Measurements from ENCODE around the gene PAX5. TPM values are rescaled to one million over a fixed set of nuclear protein-coding genes. Genes with fewer than 3 reads are reported as not detected.

The PAX5 gene
- total RNA-seq, 1 donor from 2014 or later: not detected

- no peak for DNase-seq
Measured at GRCh38 chr9:37025071-37025822, 8.8 kb downstream of the PAX5 start.

- DNase-seq: no peak
Measured at GRCh38 chr9:37017546-37017945, 16.5 kb downstream of the PAX5 start.

GRCh38 chr9:37011530-37011929 is 22.5 kb downstream of the PAX5 start:
- DNase-seq: no peak

- DNase-seq: no peak
Measured at GRCh38 chr9:37010976-37011375, 23.1 kb downstream of the PAX5 start.

- DNase-seq: no peak
Measured at GRCh38 chr9:37010180-37010579, 23.9 kb downstream of the PAX5 start.

GRCh38 chr9:37007295-37007694 is 26.8 kb downstream of the PAX5 start:
- DNase-seq: no peak

- DNase-seq: no peak
Measured at GRCh38 chr9:37005517-37006140, 28.4 kb downstream of the PAX5 start.

- DNase-seq: no peak
Measured at GRCh38 chr9:37004424-37004935, 29.6 kb downstream of the PAX5 start.

- DNase-seq: no peak
Measured at GRCh38 chr9:37002413-37003217, 31.5 kb downstream of the PAX5 start.

GRCh38 chr9:37002036-37002412 is 32.0 kb downstream of the PAX5 start:
- DNase-seq: no peak

GRCh38 chr9:37001459-37001858 is 32.6 kb downstream of the PAX5 start:
- no peak for DNase-seq

GRCh38 chr9:36999728-37000333 is 34.2 kb downstream of the PAX5 start:
- DNase-seq: no peak

GRCh38 chr9:36997414-36997813 is 36.7 kb downstream of the PAX5 start:
- no peak for DNase-seq

- DNase-seq: no peak
Measured at GRCh38 chr9:36996706-36997086, 37.4 kb downstream of the PAX5 start.

GRCh38 chr9:36995927-36996705 is 38.0 kb downstream of the PAX5 start:
- DNase-seq: no peak

- DNase-seq: no peak
Measured at GRCh38 chr9:36993933-36994764, 39.9 kb downstream of the PAX5 start.

- DNase-seq: no peak
Measured at GRCh38 chr9:36992501-36993316, 41.4 kb downstream of the PAX5 start.

- DNase-seq: no peak
Measured at GRCh38 chr9:36991516-36992134, 42.4 kb downstream of the PAX5 start.

- no peak for DNase-seq
Measured at GRCh38 chr9:36988848-36989247, 45.2 kb downstream of the PAX5 start.

- DNase-seq: no peak
Measured at GRCh38 chr9:36987891-36988290, 46.2 kb downstream of the PAX5 start.

Measured in occipital lobe (tissue), 2 donors.